Smooth muscle cell (in vitro differentiated cells): ENCODE measurements around the gene ULK1. TPM values are rescaled to one million over a fixed set of nuclear protein-coding genes. Genes with fewer than 3 reads are reported as not detected.

ENCODE experiments used
- DNase-seq: peaks from one replicate; lab custom pipeline; 2025; ENCODE audit not compliant: unreplicated experiment; lab: John Stamatoyannopoulos, UW
- H2AFZ ChIP-seq: fragments of 200-600 bp; sonication (generic); 2 replicates; pipeline ENCODE4 v1.6.0; 2016; ENCODE audit warnings: antibody characterized with exemption, low read depth, mild to moderate bottlenecking
- H3F3A ChIP-seq: fragments of 200-600 bp; sonication (generic); 2 replicates; pipeline ENCODE4 v1.6.0; 2017; ENCODE audit warnings: antibody characterized with exemption, low read depth
- H3K27ac ChIP-seq: fragments of 200-600 bp; sonication (generic); 2 replicates; pipeline ENCODE4 v1.5.1; 2016; ENCODE audit warnings: low read depth, mild to moderate bottlenecking
- H3K27me3 ChIP-seq: fragments of 200-600 bp; sonication (generic); 2 replicates; pipeline ENCODE4 v1.6.1; 2016; ENCODE audit warnings: low read depth, mild to moderate bottlenecking
- H3K36me3 ChIP-seq: fragments of 200-600 bp; sonication (generic); 2 replicates; pipeline ENCODE4 v1.5.1; 2016; ENCODE audit warnings: low read depth
- H3K4me1 ChIP-seq: fragments of 200-600 bp; sonication (generic); 2 replicates; pipeline ENCODE4 v1.5.1; 2016; ENCODE audit warnings: low read depth
- H3K4me2 ChIP-seq: fragments of 200-600 bp; sonication (generic); 2 replicates; pipeline ENCODE4 v1.6.0; 2016; ENCODE audit warnings: mild to moderate bottlenecking
- H3K4me3 ChIP-seq: fragments of 200-600 bp; sonication (generic); 2 replicates; pipeline ENCODE4 v1.5.1; 2016; ENCODE audit warnings: mild to moderate bottlenecking
- H3K79me2 ChIP-seq: fragments of 200-600 bp; sonication (generic); 2 replicates; pipeline ENCODE4 v1.6.0; 2016; ENCODE audit warnings: low read depth, mild to moderate bottlenecking
- H3K9ac ChIP-seq: fragments of 200-600 bp; sonication (generic); 2 replicates; pipeline ENCODE4 v1.6.0; 2016; ENCODE audit warnings: low read depth
- H3K9me3 ChIP-seq: fragments of 200-600 bp; sonication (generic); replicated peaks from 2 replicates; pipeline ENCODE4 v1.5.1; 2016; ENCODE audit warnings: low read depth
- H4K20me1 ChIP-seq: fragments of 200-600 bp; sonication (generic); 2 replicates; pipeline ENCODE4 v1.6.0; 2016; ENCODE audit warnings: low read depth
- WGBS: methylation state at CpG from one replicate; pipeline ENCODE4 v1.1.7; 2016; ENCODE audit warnings: low lambda C conversion rate; 5-methylcytosine and 5-hydroxymethylcytosine counted together
- polyA plus RNA-seq: library from polyadenylated mRNA; unstranded; fragments of >200 nt; fragmentation: Nextera tagmentation; extraction: Ambion mirVana; gene quantifications from 2 replicates; pipeline ENCODE4 v1.2.1, GENCODE V29; 2016
- total RNA-seq: library from RNA; depleted of rRNA; stranded (reverse); fragments of >200 nt; gene quantifications from 2 replicates; pipeline ENCODE4 v1.2.3, GENCODE V29; 2014
- TF ChIP-seq, protein P1 (sequence below): fragments of 200-600 bp; sonication (generic); IDR thresholded peaks from 2 replicates; pipeline ENCODE4 v1.5.1; 2017; ENCODE audit warnings: borderline replicate concordance, mild to moderate bottlenecking, antibody characterized with exemption; ENCODE audit not compliant: insufficient read depth, poor library complexity, severe bottlenecking

The ULK1 gene
- total and polyA plus RNA-seq, 2 experiments from 2014 or later = 8.5 to 10.5 TPM

DNA sequence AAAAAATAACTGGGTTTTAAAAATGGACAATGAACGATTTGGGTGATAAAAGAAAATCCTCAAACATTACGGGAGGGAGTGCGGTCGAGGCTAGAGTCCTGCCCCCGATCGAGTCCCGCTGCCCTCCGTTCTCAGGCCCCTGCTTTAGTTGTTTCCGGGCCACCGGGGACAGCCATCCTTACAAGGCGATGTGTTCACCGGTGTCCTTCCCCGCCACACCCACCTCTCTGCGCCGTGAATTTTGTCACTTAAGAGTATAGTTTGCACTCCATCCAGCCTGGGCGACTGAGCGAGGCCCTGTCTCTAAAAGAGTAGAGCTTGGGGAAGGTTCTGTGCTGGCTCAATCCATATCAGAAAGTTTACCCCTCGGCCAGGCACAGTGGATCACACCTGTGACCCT is 2.9 kb downstream of the ULK1 start:
- H3K27ac ChIP-seq = no peak overlapping the region
- no peak overlapping the region for H2AFZ ChIP-seq
- TF ChIP-seq, protein P1, sequence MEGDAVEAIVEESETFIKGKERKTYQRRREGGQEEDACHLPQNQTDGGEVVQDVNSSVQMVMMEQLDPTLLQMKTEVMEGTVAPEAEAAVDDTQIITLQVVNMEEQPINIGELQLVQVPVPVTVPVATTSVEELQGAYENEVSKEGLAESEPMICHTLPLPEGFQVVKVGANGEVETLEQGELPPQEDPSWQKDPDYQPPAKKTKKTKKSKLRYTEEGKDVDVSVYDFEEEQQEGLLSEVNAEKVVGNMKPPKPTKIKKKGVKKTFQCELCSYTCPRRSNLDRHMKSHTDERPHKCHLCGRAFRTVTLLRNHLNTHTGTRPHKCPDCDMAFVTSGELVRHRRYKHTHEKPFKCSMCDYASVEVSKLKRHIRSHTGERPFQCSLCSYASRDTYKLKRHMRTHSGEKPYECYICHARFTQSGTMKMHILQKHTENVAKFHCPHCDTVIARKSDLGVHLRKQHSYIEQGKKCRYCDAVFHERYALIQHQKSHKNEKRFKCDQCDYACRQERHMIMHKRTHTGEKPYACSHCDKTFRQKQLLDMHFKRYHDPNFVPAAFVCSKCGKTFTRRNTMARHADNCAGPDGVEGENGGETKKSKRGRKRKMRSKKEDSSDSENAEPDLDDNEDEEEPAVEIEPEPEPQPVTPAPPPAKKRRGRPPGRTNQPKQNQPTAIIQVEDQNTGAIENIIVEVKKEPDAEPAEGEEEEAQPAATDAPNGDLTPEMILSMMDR = no peak
- no peak overlapping the region for H3K4me2 ChIP-seq
- no peaks in the 10 kb centered on the region for H3K9me3 ChIP-seq
- peaks cover 4% of the 10 kb centered on the region for H3F3A ChIP-seq
- peaks cover 70% of the 10 kb centered on the region for H4K20me1 ChIP-seq
- DNase-seq = no peak
- H3K27me3 ChIP-seq = no peaks in the 10 kb centered on the region
- H3K36me3 ChIP-seq = no peaks in the 10 kb centered on the region
- H3K4me1 ChIP-seq = peaks cover 16% of the 10 kb centered on the region
- no peak overlapping the region for H3K4me3 ChIP-seq
- no peak overlapping the region for H3K9ac ChIP-seq
- peaks cover 66% of the 10 kb centered on the region for H3K79me2 ChIP-seq
- 98% methylated on average over 16 of the region's 18 CpGs for WGBS

DNA sequence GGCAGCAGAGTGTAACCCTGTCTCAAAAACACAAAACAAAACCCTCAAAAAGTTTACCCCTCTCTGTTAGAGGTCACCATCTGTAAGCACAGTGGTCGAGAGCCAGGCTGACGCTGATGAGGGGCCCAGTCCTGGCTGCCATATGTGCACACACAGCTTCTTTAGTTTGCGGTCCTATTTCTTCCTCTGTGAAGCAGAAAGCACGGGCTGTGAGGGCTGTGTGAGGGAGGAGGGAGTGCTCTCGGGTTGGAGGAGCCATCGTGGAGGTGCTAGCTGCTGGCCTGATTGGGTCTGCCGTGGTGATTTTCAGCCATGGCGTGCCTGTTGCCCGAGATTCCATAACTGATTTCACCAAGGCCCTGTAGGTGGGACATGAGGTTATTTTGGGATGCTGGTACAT is 3.5 kb downstream of the ULK1 start:
- Histone ChIP-seq H3K4me2 (no peak overlapping the region), H3K4me1 (peaks cover 16% of the 10 kb centered on the region), H3K27ac (no peak overlapping the region), H3K36me3 (no peaks in the 10 kb centered on the region), H2AFZ (no peak overlapping the region), H3K79me2 (peaks cover 70% of the 10 kb centered on the region), H3K4me3 (no peak overlapping the region), H3K9ac (no peak overlapping the region), H3K27me3 (no peaks in the 10 kb centered on the region), H3F3A (peaks cover 4% of the 10 kb centered on the region), H4K20me1 (peaks cover 76% of the 10 kb centered on the region), H3K9me3 (no peaks in the 10 kb centered on the region)
- TF ChIP-seq, protein P1 = no peak
- no peak for DNase-seq
- WGBS = 92% methylated on average over 9 of the region's 9 CpGs

DNA sequence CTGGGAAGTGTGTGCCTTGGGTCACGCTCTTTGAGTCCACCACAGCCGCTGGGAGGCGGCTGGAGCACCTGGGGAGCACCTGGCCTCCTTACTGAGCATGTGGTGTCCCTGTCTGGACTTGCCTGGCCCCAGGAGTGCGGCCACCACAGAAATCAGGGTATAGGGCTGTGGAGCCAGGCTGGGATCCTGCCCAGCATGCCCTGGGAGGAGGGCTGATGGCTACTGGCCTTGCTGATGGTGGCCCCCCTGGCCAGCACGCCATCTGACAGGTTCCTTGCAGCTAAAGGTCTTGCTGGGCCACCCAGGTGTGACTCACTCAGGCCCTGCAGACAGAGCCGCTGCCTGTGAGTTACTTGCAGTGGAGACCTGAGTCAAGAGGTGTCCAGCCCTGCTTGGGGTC is 6.0 kb downstream of the ULK1 start:
- Histone ChIP-seq H3K4me1 (peaks cover 14% of the 10 kb centered on the region), H3K27ac (no peak overlapping the region), H3K9me3 (no peaks in the 10 kb centered on the region), H4K20me1 (peaks cover 99% of the 10 kb centered on the region), H3K27me3 (no peaks in the 10 kb centered on the region), H3K9ac (no peak overlapping the region), H3K4me3 (no peak overlapping the region), H2AFZ (no peak overlapping the region), H3K36me3 (no peaks in the 10 kb centered on the region), H3F3A (no peaks in the 10 kb centered on the region), H3K79me2 (peaks cover 86% of the 10 kb centered on the region), H3K4me2 (no peak overlapping the region)
- DNase-seq = no peak
- TF ChIP-seq, protein P1 = no peak
- WGBS = 75% methylated on average over 6 of the region's 6 CpGs
